ENCODE data around the gene GRIP2.

Gene GRIP2

GRCh38 chr3:14505001-14505802 lies 34.9 kb downstream of the GRIP2 start:
- no peak for DNase-seq

DNA sequence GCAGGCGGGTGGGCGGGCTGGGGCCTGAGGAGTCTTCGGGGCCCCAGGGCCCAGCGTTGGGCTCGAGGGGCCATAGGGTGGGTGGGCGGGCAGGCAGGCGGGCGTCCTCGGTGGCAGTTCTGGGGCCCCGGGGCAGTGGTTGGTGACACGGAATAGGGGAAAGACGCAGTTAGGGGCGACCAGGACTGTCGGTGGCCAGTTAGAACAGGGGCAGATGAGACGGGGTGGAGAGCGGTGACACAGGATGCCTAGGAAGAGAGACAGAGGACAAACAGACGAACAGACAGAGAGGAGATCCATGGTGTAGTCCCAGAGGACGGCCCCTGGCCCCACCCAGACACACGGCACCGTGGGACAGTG lies 36.5 kb downstream of the GRIP2 start:
- DNase-seq, result no peak

DNA sequence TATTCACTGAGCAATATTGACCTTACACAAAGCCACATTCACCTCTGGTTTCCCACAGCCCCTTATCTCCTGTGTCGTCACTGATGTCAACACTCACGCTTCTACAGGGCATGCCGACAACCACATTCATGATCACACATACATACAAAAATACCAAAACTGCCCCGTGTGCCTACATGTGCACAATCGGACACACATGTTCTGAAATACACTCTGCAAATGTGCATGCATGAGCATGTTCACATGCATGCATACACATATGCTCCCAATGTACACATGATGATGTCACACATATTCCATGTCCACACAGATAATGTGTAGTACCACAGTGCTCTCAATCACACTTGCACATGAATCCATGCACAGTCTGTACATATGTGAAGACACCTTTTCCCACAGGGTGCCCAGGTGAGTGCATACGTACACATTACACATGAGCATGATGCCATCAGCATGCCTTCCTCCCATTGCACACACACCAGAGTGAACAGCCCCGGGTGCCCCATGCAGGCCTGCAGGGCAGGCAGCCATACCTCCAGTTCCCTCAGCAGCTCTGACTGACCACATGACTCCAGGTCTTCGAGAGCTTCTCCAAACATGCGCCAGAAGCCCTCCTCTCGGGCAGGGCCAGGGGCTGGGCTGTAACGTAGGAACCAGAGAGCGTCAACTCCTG lies 37.0 kb downstream of the GRIP2 start:
- DNase-seq, result no peak

GRCh38 chr3:14502472-14502871 lies 37.7 kb downstream of the GRIP2 start:
- no peak for DNase-seq

- no peak for DNase-seq
These were observed 42.8 kb downstream of the GRIP2 start for GRCh38 chr3:14497321-14497720.

DNA sequence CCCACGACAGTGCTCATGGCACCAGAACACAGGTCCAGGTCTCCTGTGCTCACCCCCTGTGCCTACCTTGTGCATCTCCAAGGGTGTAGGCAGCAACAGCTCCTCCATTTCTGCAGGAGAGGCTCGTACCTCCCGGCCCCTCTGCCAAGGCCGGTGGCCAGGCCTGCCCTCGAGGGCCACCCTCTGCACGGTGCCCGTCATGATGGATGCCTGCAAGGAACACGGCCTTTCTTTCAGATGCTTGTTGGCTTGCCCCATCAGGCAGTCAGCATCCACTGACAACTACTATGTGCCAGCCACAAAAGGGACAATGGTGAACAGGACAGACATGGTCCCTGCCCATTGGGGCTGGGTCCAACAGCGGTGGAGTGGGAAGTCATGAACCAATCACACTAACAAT lies 43.8 kb downstream of the GRIP2 start:
- no peak for DNase-seq

DNA sequence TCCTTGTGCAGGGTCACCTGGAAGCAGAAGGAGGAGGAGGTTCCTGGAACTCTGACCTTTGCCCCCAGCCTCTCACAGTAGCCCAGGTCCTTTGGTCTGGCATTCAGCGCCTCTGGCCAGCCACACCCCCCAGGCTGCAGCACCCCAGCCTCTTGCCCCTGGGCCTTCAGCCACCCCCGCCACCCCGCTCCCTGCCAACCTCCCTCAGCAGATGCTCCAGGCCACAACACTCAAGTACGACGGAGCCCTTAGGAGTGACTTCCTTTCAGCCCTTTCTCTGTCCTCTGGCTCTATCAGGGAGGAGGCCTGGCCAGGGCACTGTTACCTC lies 45.2 kb downstream of the GRIP2 start:
- DNase-seq, result no peak

- DNase-seq, result no peak
These were observed 45.7 kb downstream of the GRIP2 start for GRCh38 chr3:14494279-14494972.

- no peak for DNase-seq
These were observed 46.9 kb downstream of the GRIP2 start for GRCh38 chr3:14492948-14493881.

DNA sequence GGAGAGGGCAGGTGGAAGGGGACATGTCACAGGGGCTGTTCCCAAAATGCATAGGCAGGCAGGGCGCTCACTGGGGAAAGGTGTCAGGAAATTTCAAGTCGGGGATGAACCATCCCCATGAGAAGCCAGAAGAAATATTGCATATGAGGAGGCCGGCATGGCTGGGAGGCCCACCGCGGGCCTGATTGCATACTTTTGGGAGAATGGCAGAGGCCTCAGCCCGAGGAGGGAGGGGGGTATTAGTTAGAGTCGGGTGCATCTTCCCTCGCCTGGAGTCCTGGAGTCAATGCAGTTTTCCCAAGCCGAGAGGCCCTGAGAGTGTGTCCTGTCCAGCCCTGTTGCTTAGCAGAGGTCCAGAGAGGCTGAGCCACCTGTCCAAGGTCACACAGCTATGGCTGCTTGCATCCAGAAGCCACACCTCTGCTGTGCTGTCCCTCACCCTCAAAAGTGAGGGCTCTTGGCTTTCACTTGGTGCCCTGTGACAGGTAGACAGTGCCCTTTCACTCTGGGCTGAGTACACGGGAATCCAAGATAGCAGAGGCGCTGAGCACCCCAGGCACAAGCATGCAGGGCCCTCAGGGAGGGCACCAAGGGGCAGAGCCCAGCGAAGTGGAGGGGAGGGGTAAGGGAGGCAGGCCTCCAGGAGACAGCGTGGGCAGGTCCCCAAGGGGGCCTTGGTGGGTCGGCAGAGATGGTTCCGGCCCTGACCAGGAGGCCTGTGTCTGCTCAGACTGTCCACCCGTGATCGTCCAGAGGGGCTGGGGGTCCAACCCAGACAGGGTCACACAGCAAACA lies 48.5 kb downstream of the GRIP2 start:
- no peak for DNase-seq

DNA sequence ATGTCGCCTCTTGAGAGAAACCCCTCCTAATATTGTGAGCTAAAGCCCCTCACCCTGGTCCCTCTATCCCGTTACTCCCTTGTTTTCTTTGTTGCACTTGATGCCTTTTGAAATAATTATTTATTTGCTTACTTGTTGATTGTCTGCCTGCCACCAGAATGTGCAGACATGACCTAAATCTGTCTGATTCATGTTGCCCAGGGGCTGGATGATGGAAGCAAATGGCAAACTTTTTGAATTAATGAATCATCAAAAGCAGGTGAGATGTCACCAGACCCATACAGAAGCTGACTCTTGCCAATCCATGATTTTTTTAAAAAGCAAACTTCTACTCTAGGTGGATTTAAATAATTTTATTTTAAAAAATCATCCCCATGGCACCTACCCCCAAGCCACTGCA lies 49.3 kb downstream of the GRIP2 start:
- DNase-seq, result no peak

GRCh38 chr3:14490255-14490654 lies 49.9 kb downstream of the GRIP2 start:
- no peak for DNase-seq

GRCh38 chr3:14489641-14490040 lies 50.5 kb downstream of the GRIP2 start:
- DNase-seq, result no peak

- no peak for DNase-seq
These were observed 51.7 kb downstream of the GRIP2 start for GRCh38 chr3:14488286-14489041.

DNA sequence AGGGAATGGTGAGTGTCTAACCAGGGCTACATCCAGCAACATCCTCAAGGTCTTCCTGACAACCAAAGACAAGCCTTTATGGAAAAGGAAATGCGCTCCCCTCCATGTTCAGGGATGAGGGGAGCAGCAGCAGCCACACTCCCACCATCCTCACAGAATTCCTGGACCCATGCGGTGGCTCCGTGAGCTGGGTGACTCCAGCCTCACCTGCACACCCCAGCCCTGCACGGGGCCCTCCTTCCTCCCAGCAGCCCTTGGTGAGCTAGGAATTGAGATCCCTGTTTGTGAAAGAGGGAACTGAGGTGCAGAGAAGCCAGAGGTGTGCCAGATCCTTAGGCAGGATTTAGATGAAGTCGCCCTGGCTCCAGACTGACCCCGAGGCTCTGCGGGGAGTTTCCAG lies 52.3 kb downstream of the GRIP2 start:
- no peak for DNase-seq

DNA sequence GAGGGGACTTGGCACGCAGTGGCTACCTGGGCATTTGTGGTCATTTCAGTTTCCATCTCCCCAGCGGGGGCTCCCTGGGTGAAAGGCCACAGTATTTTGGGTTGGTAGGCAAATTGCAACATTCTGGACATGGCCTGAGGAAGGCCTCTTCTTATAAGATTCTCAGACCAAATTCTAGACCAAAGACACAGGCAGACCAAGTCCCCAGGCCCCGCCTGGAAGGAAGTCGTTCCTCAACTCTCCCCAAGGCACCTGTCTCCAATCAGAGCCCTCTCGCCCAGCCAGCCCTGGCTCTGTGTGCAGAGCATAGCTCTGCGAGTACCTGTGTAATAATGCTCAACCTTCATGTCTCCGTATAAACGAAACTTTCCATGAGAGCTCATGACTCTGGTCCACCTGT lies 53.1 kb downstream of the GRIP2 start:
- DNase-seq, result no peak

DNA sequence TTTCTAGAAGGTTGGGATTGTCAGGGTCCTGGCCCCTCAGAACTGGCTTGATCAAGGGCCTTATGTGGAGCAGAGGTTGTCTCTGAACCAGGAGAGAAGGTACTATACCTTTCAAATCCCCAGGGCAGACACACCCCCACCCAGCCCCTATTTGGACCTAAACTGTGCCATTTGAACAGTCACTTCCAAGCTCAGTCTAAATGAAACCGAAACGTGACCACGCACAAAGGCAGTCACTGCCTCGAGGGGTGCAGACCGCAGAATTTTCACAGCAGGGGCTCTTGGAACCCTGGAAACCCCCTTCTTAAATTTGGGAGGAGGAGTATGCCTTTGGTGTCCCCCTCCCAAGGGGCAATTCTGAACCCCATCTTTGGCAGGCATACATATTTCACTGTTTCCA lies 53.7 kb downstream of the GRIP2 start:
- DNase-seq, result no peak

GRCh38 chr3:14485981-14486380 lies 54.2 kb downstream of the GRIP2 start:
- DNase-seq, result no peak

- no peak for DNase-seq
These were observed 55.4 kb downstream of the GRIP2 start for GRCh38 chr3:14484741-14485140.

DNA sequence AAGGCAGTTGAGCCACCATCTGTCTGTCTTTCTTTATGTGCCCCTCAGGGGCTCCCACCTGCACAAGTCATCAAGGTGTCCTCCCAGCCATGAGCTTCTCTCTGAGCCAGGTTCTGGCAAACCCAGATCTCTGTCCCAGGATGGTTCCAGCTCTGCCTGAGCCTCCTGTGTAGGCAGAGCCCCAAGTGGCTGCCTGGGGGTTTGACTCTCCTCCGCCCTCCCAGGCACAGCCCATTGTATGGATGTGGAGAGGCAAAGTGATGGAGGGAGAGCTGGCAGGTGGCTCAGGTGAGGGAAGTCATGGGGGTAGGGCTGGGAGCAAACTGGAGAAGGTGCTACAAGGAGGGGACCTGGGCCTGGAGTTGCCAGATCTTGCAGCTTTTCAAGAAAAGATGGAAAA lies 56.9 kb downstream of the GRIP2 start:
- DNase-seq, result no peak

- no peak for DNase-seq
These were observed 57.8 kb downstream of the GRIP2 start for GRCh38 chr3:14482271-14482721.
